Measurements from ENCODE around the gene MAP3K14.
"Not testable (repeated sequence)": the region's sequence is repeated elsewhere in the genome, so short reads cannot be mapped to it uniquely, and the experiment has no call there.

MAP3K14 gene

DNA sequence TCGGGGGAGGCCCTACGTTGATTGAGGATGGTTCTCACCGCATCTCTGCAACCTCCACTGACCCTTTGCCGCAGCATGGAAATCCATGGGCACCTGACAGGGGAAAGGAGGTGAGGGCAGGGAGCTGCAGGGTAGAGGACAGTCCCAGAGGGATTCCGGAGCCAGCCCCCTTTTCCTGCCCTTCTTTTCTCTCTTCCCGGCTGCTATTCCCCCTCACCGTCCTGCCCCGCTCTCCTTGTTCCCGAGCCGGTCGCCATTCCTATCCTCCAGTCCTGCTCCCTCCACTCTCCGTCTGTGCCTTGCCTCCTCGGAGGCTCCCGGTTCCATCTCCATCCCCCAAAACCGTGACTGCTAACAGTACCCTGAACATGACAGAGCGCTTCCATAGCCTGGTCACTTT is 59.7 kb downstream of the MAP3K14 start:
- DNase-seq (ENCODE audit: low read depth), result no peak

DNA sequence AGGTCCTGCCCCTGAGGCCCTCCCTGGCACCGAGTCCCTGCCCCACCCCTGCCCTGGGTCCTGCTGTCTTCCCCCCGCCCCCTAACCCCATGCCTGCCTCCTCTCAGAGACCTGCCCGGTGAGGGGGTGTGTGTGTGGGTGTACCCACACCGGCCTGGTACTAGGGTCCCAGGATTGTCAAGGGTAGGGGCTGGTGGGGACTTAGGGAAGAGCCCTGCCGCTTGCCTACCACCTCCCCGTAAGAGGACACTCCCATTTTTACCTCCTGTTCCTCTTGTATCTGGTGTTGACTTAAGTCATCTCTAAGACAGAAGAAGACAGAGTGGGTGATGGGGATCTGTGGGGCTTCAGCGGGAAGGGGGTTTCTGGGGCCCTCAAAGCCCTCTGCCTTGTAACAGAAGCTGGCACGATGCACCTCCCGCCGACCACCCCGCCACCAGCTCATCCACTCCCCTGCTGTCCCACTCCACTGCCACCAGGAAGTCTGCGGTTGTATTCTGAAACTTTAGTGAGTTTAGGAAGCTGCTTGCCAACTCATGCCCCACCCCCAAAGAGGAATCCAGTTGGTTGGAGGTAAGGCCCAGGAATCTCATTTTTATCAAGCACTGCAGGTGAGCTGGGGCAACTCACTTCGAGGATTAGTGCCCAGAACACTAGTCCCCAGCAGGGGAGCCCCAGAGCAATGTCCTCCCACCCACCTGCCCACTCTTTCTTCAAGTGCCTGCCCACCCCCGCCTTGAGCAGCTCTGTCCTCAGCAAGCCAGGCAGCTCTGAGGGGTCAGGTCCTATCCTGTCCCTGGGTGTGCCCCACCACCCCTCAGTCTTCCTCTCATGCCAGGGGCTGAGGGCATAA is 60.5 kb downstream of the MAP3K14 start:
- DNase-seq (ENCODE audit: low read depth), result no peak

DNA sequence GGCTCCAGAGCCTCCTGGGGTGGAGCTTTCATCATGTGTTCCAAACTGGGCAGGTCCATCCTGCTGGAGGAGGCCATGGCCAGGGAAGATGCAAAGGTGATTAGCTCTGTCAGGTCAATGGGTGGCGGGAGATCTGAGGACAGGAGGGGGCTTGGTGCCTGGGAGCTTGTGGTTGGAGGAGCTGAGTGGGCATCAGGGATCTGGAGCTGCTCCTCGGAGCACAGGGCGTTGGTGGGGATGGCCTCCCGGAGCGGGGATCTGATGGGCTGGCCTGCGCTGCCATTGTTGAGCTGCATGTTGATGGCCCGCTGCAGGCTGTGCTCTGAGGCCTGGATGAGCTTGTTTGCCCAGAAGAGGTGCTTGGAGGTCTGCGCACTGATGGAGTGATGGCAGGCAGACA is 61.5 kb downstream of the MAP3K14 start:
- DNase-seq (ENCODE audit: low read depth), result no peak

DNA sequence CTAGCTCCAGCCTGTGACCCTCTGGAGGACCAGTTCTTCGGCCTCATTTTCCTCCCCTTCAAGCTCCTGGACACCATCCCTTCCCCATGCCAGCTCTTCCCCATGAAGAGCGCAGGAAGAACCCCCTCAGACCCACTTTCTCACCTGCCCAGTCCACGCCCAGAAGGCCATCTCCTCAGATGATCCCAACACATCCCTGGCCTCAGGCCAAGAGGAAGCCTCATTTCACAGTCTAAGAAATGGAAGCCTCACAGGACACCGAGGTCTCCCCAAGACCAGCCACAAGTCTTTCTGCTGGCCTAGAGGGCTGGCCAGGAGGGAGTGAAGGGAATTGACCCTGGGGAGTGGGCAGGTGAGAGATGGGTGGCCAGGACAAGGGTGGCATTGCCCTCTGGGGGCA is 62.9 kb downstream of the MAP3K14 start:
- no peak for DNase-seq (ENCODE audit: low read depth)

DNA sequence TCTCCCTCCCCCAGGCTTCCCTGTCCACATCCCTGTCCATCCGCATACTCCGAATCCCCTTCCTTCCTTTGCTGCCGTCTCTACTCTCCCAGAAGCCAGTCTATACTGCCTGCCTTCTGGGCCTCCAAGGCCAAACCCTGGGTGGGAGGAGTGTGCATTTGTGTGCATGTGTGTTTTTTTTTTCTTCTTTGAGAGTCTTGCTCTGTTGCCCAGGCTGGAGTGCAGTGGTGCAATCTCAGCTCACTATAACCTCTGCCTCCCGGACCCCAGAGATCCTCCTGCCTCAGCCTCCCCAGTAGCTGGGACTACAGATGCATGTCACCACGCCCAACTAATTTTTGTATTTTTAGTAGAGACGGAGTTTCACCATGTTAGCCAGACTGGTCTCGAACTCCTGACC is 63.6 kb downstream of the MAP3K14 start:
- not testable (repeated sequence) for DNase-seq (ENCODE audit: low read depth)

DNA sequence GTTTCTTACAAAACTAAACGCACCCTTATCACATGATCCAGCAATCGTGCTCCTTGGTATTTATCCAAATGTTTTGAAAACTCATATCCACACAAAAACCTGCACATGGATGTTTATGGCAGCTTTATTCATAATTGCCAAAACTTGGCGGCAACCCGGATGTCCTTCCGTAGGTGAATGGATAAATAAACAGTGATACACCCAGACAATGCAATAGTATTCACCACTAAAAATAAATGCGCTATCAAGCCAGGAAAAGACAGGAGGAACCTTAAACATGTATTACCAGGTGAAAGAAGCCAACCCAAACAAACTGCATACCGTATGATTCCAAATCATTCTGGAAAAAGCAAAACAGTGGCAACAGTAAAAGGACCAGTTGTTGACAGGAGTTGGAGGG is 64.9 kb downstream of the MAP3K14 start:
- no peak for DNase-seq (ENCODE audit: low read depth)

DNA sequence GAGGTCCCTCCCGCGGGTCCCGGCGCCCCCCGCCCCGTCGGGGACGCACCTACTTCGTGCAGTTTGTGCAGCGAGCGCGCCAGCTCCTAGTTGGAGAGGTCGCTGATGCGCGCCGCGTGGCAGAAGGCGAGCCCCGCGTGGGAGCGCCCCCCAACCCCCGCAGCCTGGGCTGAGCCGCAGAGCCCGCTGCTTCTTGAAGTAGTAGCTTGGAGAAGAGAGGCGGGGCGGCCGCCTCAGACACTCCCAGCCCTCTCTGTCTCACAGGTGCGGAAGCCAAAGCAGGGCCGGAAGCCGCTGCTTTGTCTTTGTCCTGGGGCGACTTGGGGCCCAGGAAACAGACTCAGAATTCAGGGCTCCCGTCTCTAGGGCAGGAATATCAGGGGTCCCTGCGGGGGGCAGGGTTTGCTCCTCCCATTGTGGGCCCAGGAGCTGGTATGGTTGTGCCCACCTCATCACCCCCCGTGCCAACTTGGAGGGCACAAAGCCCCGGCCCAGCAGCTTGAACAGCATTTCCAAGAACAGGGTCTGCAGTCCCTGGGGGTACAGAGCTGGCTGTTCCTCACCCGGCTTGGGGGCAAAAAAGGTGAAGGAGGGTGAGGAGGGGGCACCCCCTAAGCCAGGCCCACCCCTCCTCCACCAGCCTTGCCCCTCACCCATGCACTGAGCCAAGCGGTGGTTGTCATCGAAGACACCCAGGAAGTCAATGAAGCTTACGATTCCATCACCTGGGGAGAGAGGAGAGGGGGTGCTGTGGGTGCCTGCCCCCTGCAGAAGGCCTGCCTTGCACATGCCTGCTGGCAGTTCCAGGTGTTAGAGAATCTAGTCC is 68.5 kb downstream of the MAP3K14 start:
- no peak for DNase-seq (ENCODE audit: low read depth)

DNA sequence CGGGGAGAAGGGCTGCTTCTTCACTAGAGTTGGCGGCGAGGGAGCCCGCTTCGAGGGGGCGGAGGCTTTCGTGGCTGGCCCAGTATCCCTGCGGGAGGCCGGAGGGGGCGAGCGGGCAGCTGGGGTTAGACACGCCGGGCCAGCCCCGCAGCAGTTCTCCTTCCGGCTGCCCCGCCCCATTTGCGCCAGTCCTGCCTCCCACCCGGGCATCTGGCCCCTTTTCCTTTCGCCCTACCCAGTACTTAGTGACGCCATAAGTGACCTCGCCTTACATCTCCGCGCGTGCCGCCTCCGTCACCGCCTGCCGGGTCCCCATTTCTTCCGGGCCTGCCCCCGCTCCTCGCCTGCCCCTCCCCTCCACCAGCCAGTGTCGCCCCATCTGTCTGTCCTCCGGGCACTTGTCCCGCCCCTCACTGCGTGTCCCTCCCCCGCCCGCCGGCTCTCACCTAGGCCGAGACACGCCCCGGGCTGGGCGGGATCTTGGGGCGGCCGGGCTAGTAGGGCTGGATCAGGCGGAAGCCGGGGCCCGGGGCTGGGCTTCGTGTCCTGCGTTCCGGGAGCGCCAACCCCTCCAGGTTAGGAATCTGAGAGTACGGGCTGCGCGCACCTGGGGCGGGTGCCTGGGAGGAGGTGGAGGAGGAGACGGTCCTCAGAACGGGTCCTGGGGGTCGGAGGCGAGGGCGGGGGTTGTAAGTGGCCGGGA is 69.2 kb downstream of the MAP3K14 start:
- DNase-seq (ENCODE audit: low read depth), result peak; percentile 96

DNA sequence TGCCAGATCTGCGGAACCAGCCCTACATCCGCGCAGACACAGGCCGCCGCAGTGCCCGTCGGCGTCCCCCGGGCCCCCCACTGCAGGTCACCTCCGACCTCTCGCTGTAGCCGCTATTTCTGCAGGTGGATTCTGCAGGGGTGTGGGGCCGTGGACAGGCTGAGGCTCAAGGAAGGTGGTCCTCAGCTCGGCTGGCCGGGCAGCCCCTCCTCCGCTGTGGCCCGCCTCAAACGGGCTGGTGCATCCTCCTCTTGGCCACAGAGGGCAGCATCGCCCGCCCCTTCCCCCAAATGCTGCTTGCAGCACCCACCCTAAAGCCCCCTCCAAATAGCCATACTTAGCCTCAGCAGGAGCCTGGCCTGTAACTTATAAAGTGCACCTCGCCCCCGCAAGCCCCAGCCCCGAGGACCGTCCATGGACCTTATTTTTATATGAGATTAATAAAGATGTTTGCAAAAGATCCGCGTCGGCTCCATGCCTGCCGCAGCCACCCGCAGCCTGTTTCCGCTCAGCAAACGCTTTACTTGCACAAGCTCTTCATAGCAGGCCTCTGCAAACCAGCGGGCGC is 69.9 kb downstream of the MAP3K14 start:
- no peak for DNase-seq (ENCODE audit: low read depth)

DNA sequence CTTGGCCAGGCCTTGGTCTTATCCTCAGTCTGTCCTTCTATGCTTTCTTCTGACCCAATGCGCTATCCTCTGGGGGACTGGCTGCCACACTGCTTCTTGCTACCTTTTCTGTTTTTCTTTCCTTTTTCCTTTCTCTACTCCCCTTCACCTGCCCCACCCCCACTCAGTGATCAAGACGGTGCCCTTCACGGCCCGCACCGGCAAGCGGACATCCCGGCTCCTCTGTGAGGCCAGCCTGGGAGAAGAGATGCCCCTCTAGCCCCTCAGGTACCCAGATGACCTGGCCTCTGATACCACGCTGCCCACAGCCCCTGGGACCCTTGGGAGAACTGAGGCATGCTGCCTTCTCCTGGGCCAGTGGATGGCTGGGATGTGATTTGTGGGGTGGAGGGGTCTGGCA is 70.5 kb downstream of the MAP3K14 start:
- no peak for DNase-seq (ENCODE audit: low read depth)

DNA sequence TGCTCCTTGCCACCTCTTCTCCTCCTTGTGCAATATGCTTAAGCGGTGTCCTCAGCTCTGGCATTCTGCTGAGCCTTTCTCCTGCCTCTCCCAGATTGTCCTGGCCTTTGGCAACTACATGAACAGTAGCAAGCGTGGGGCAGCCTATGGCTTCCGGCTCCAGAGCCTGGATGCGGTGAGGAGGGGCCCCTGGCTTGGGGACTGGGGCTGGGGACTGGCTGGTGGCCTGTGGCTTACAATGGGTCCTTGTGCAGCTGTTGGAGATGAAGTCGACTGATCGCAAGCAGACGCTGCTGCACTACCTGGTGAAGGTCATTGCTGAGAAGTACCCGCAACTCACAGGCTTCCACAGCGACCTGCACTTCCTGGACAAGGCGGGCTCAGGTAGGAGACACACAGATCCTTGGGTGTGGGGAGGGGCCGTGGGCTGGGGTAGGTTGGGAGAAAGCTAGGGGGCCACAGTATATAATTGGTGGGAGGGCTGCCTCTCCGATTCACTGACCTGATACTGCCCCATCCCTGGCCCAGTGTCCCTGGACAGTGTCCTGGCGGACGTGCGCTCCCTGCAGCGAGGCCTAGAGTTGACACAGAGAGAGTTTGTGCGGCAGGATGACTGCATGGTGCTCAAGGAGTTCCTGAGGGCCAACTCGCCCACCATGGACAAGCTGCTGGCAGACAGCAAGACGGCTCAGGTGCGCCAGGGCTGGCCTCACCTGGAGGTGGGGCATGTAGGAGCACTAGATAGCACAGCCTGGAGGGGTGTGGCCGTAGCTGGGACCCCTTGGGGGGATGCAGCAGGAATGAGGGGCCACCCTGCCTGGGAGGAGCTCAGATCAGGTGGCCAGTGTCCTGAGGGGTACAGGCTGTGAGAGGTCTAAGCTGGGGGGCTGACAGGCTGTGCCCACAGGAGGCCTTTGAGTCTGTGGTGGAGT is 71.8 kb downstream of the MAP3K14 start:
- DNase-seq (ENCODE audit: low read depth), result no peak

DNA sequence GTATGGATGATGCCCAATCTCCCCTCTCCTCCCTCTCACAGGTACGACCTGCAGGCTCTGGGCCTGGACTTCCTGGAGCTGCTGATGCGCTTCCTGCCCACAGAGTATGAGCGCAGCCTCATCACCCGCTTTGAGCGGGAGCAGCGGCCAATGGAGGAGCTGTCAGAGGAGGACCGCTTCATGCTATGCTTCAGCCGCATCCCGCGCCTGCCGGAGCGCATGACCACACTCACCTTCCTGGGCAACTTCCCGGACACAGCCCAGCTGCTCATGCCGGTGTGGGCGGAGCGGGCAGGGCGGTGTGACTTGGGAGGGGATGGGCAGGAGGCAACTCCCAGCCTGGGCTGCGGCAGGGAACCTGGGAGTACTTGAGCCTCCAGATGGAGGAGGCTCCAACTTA is 73.1 kb downstream of the MAP3K14 start:
- DNase-seq (ENCODE audit: low read depth), result no peak

DNA sequence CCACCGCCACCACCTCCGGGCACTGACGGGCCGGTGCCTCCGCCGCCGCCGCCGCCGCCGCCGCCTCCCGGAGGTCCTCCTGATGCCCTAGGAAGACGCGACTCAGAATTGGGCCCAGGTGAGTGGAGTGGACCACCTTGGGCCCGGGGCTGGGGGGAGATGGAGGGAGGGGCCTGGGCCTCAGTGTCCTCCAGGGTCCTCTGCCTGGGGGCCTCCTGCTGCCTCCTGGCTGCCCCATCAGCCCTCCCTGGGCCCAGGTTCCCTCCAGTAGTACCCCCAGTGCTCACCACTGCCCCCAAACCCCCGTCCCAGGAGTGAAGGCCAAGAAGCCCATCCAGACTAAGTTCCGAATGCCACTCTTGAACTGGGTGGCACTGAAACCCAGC is 74.8 kb downstream of the MAP3K14 start:
- no peak for DNase-seq (ENCODE audit: low read depth)

DNA sequence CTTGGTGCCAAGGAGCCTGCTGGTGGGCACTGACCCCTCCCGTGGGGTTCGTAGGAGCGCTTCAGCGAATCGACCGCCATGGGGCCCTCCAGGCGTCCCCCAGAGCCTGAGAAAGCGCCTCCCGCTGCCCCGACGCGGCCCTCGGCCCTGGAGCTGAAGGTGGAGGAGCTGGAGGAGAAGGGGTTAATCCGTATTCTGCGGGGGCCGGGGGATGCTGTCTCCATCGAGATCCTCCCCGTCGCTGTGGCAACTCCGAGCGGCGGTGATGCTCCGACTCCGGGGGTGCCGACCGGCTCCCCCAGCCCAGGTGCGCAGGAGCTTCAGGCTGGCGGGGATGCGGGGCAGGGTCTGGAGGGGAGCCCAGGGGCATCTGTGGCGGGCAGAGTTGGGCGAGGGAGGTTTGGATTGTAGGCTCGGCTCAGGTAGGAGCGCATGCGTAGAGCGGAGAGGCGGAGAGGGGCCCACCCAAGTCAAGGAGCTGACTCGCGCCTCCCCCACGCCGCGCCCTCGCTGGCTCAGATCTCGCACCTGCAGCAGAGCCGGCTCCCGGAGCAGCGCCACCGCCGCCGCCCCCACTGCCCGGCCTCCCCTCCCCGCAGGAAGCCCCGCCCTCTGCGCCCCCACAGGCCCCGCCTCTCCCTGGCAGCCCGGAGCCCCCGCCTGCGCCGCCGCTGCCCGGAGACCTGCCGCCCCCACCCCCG is 75.3 kb downstream of the MAP3K14 start:
- no peak for DNase-seq (ENCODE audit: low read depth)

DNA sequence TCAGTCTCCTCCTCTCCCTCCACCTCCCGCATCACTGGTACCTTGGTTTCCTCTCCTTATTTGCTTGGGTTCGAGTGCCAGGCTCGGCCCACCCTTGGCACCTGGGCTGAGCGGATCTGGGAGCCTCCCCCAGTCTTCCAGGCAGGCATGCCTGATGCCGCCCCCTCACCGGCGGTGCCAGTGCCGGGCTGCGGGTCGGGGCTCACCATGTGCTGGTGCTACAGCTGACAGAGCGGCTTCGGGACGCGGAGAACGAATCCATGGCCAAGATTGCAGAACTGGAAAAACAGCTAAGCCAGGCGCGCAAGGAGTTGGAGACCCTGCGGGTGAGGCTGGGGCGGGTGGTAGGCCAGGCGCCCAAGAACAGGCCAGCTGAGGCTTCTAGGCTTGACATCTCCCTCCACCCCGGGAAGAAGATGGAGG is 75.9 kb downstream of the MAP3K14 start:
- DNase-seq (ENCODE audit: low read depth), result no peak

DNA sequence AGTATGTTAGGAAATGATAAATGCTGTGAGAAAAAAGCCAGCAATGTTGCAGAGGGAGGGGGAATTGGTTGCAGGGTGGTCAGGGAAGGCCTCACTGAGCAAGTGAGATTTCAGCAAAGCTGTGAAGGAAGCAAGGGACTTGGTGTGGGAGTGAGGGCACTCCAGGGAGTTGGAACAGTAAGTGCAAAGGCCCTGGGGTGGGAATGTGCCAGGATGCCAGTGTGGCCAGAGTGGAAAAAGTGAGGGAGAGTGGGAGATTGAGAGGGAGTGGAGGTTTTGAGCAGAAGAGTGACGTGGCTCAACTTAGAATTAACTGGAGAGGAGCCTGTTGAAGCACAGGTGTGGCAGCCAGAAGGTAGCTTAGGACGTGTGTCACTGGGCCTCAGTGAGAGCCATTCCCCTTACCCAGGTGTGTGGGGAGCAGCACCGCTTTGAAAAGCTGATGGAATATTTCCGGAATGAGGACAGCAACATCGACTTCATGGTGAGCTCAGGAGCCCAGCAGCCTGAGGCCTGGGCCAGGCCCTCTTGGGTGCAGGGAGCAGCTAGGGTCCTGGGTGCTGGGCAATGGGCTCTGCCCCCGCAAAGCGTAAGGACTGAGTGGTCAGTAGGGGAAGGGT is 78.6 kb downstream of the MAP3K14 start:
- DNase-seq (ENCODE audit: low read depth), result no peak

DNA sequence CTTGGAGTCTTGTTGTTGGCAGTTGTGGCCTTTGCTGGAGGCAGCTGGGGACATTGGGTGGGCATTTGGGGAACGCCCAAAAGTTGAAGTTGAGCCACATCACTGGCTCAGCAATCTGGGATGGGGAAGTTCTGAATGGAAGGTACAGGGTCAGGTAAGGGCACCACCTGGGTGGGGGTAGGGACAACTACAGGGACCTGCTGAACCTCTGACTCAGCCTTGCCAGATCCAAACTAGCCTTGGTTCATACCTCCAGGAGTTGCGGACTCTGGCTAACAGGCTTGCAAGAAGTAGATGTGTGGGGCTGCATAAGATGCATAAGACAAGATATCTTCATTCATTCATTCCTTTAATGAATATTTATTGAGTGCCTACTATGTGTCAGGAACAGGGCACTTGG is 79.1 kb downstream of the MAP3K14 start:
- no peak for DNase-seq (ENCODE audit: low read depth)

DNA sequence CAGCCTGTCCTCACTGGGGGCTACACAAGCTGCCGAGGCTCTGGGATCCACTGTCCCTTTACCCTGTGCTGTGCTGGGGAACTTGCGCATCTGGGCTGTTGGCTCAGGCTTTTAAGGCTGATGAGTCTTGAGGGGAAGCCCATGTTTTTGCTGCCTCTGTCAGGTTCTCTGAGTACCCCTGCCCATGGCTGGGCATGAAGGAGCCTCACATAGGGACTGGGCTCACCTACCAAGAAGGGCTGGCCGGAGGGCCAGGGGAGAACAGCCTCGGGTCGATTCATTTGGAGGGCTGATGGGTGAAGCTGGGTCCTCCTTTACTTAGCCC is 80.6 kb downstream of the MAP3K14 start:
- no peak for DNase-seq (ENCODE audit: low read depth)

DNA sequence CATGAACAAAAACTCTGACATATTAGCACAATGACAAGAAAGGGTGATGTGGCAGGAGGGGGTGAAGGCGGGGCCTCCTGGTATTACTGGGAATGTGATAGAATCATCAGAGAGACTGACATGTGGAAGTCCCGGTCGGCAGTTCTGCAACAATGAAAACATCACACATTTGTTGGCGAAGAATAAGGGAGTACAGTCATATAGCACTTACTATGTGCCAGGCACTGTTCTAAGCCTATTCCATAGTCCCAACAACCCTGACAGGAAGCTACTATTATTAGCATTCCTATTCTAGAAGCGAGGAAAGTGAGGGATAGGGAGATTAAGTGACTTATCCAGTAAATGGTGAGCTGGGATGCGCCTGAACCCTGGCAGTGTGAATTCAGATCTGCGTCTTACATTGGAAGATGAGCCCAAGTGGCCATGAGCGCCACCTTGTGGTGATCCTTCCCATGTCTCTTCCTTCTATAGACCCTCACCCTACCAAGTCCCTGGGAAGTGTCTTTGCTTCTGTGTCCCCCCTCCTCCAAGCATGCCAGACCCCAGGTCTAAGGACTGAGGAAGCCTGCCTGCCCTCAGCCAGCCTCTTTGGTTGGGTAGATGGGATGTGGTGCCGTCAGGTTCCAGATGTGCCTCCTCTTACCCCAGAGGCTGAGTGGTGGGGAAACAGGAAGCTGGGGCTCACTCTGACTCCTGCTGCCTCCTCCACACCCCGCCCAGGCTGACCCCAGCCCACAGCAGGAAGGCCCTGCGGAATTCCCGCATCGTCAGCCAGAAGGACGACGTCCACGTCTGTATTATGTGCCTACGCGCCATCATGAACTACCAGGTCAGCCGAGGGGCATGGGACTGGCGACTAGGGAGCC is 81.2 kb downstream of the MAP3K14 start:
- peak; percentile 67 for DNase-seq (ENCODE audit: low read depth)
